IMR-90 (cell line): ENCODE data around the gene NRARP. TPM values are rescaled to one million over a fixed set of nuclear protein-coding genes. Genes with fewer than 3 reads are reported as not detected.
A peak's percentile ranks its signal among the peaks of the same experiment; 100 is the strongest.

Experiments
- ATAC-seq: fragments of 200-7000 bp; cut with Tn5 transposase; 2 replicates; pipeline ENCODE4 v1.9.1; 2020; ENCODE audit warnings: low read depth, mild to moderate bottlenecking, moderate library complexity
- BruUV-seq: library from RNA; stranded (reverse); fragments of 400-500 nt; replicated peaks from 2 replicates; lab custom pipeline; 2021; lab: Mats Ljungman, UMichigan
- CTCF ChIA-PET: fragments of 300-600 bp; formaldehyde crosslinking; extraction: SDS; loops from one replicate; lab custom pipeline; 2021; ENCODE audit warnings: antibody characterized with exemption; lab: Yijun Ruan, JAX
- POLR2A ChIA-PET: fragments of 300-600 bp; sonication (Branson Sonifier 250); formaldehyde crosslinking; loops from one replicate; lab custom pipeline; 2022; ENCODE audit warnings: antibody characterized with exemption; ENCODE audit not compliant: unreplicated experiment; lab: Charles Lee
- DNase-seq: peaks from one replicate; pipeline ENCODE4 v3.0.0; 2013
- H2AFZ ChIP-seq: replicated peaks from 2 replicates; pipeline ENCODE3; 2013; ENCODE audit warnings: low read length, mild to moderate bottlenecking; ENCODE audit not compliant: poor library complexity
- H2AK5ac ChIP-seq: 2 replicates; pipeline ENCODE4 v1.6.1; 2013; ENCODE audit warnings: low read depth, low read length, inconsistent platforms
- H2AK9ac ChIP-seq: replicated peaks from 2 replicates; pipeline ENCODE3; 2013; ENCODE audit warnings: mild to moderate bottlenecking, low read depth, low read length, moderate library complexity; ENCODE audit not compliant: poor library complexity
- H2BK120ac ChIP-seq: 2 replicates; pipeline ENCODE4 v1.6.1; 2013; ENCODE audit warnings: low read depth, low read length, inconsistent platforms
- H2BK15ac ChIP-seq: 3 replicates; pipeline ENCODE4 v1.6.1; 2013; ENCODE audit warnings: low read depth, low read length, inconsistent platforms
- H2BK20ac ChIP-seq: 2 replicates; pipeline ENCODE4 v1.6.1; 2013; ENCODE audit warnings: low read depth, mild to moderate bottlenecking, inconsistent platforms, low read length, moderate library complexity
- H2BK5ac ChIP-seq: 2 replicates; pipeline ENCODE4 v1.6.1; 2013; ENCODE audit warnings: mild to moderate bottlenecking, low read depth, low read length, inconsistent platforms; ENCODE audit not compliant: poor library complexity, severe bottlenecking
- H3K14ac ChIP-seq: replicated peaks from 2 replicates; pipeline ENCODE4 v1.6.1; 2013; ENCODE audit warnings: low read depth, low read length, inconsistent platforms
- H3K18ac ChIP-seq: 2 replicates; pipeline ENCODE4 v1.6.1; 2013; ENCODE audit warnings: low read depth, low read length, control low read depth
- H3K23ac ChIP-seq: 2 replicates; pipeline ENCODE4 v1.6.1; 2013; ENCODE audit warnings: low read depth, low read length, inconsistent platforms
- H3K27ac ChIP-seq: 2 replicates; pipeline ENCODE4 v1.5.1; 2013; ENCODE audit warnings: mild to moderate bottlenecking, control low read depth, low read length; ENCODE audit not compliant: insufficient read depth
- H3K27me3 ChIP-seq: 2 replicates; pipeline ENCODE4 v1.6.1; 2013; ENCODE audit warnings: low read length; ENCODE audit not compliant: control insufficient read depth, insufficient read depth
- H3K36me3 ChIP-seq: 2 replicates; pipeline ENCODE4 v1.6.1; 2013; ENCODE audit warnings: low read length, mixed read lengths; ENCODE audit not compliant: control insufficient read depth, insufficient read depth
- H3K4ac ChIP-seq: 2 replicates; pipeline ENCODE4 v1.6.1; 2013; ENCODE audit warnings: low read depth, low read length, inconsistent platforms
- H3K4me1 ChIP-seq: 2 replicates; pipeline ENCODE4 v1.6.1; 2013; ENCODE audit warnings: low read length, mixed read lengths; ENCODE audit not compliant: control insufficient read depth, insufficient read depth
- H3K4me2 ChIP-seq: 2 replicates; pipeline ENCODE4 v1.6.1; 2013; ENCODE audit warnings: low read depth, mild to moderate bottlenecking, control low read depth, low read length, moderate library complexity
- H3K4me3 ChIP-seq: 2 replicates; pipeline ENCODE4 v1.5.1; 2013; ENCODE audit warnings: low read depth, mild to moderate bottlenecking, control low read depth, low read length, moderate library complexity; ENCODE audit not compliant: insufficient read depth
- H3K56ac ChIP-seq: 2 replicates; pipeline ENCODE4 v1.6.1; 2013; ENCODE audit warnings: low read length, inconsistent platforms; ENCODE audit not compliant: insufficient read depth; ENCODE audit errors: extremely low read depth
- H3K79me1 ChIP-seq, 2 experiments: 2 replicates each; pipeline ENCODE4 v1.6.1; 2013; ENCODE audit warnings: low read length in 2 of 2, inconsistent platforms in 1 of 2, low read depth in 1 of 2
- H3K9ac ChIP-seq: 2 replicates; pipeline ENCODE4 v1.6.1; 2013; ENCODE audit warnings: low read depth, low read length, control low read depth
- H3K9me1 ChIP-seq: 2 replicates; pipeline ENCODE4 v1.6.1; 2013; ENCODE audit warnings: low read length, inconsistent platforms; ENCODE audit not compliant: insufficient read depth
- H3K9me3 ChIP-seq: 2 replicates; pipeline ENCODE4 v1.6.1; 2013; ENCODE audit warnings: low read length; ENCODE audit not compliant: control insufficient read depth, insufficient read depth
- H4K20me1 ChIP-seq: 2 replicates; pipeline ENCODE4 v1.6.1; 2013; ENCODE audit warnings: low read length, inconsistent platforms; ENCODE audit not compliant: insufficient read depth
- H4K5ac ChIP-seq: 2 replicates; pipeline ENCODE4 v1.6.1; 2013; ENCODE audit warnings: mild to moderate bottlenecking, low read depth, low read length, control low read depth
- H4K8ac ChIP-seq, 2 experiments: 2 replicates each; pipeline ENCODE4 v1.6.1; 2013; ENCODE audit warnings: low read depth in 2 of 2, low read length in 2 of 2, control low read depth in 1 of 2, inconsistent platforms in 1 of 2
- H4K91ac ChIP-seq: 2 replicates; pipeline ENCODE4 v1.6.1; 2013; ENCODE audit warnings: low read depth, low read length, inconsistent platforms; ENCODE audit not compliant: insufficient read depth
- BHLHE40 ChIP-seq: fragments of 150-350 bp; IDR thresholded peaks from 2 replicates; pipeline ENCODE4 v1.6.1; 2016; ENCODE audit warnings: mild to moderate bottlenecking, low read depth, low read length
- CEBPB ChIP-seq: IDR thresholded peaks from 2 replicates; pipeline ENCODE4 v1.6.1; 2012; ENCODE audit warnings: low read depth, low read length, improper control_type of control experiment
- CHD1 ChIP-seq: IDR thresholded peaks from 2 replicates; pipeline ENCODE4 v1.6.1; 2012; ENCODE audit warnings: low read depth, low read length, improper control_type of control experiment
- FOS ChIP-seq: fragments of 150-350 bp; IDR thresholded peaks from 2 replicates; pipeline ENCODE4 v1.6.1; 2016; ENCODE audit warnings: low read depth, low read length
- MAFK ChIP-seq: IDR thresholded peaks from 2 replicates; pipeline ENCODE4 v1.6.1; 2012; ENCODE audit warnings: low read depth, low read length, improper control_type of control experiment
- MAZ ChIP-seq: IDR thresholded peaks from 2 replicates; pipeline ENCODE4 v1.6.1; 2012; ENCODE audit warnings: low read depth, mild to moderate bottlenecking, low read length, improper control_type of control experiment, moderate library complexity, borderline replicate concordance
- MXI1 ChIP-seq: IDR thresholded peaks from 2 replicates; pipeline ENCODE4 v1.6.1; 2012; ENCODE audit warnings: low read depth, mild to moderate bottlenecking, low read length, moderate library complexity, borderline replicate concordance
- NFE2L2 ChIP-seq: fragments of 150-350 bp; IDR thresholded peaks from 2 replicates; pipeline ENCODE4 v1.6.1; 2016; ENCODE audit warnings: low read depth, mild to moderate bottlenecking, low read length
- POLR2A ChIP-seq: IDR thresholded peaks from 2 replicates; pipeline ENCODE4 v1.6.1; 2012; ENCODE audit warnings: mild to moderate bottlenecking, low read depth, low read length
- RAD21 ChIP-seq: IDR thresholded peaks from 2 replicates; pipeline ENCODE4 v1.6.1; 2012; ENCODE audit warnings: low read length, improper control_type of control experiment
- RCOR1 ChIP-seq: IDR thresholded peaks from 2 replicates; pipeline ENCODE4 v1.6.1; 2012; ENCODE audit warnings: mild to moderate bottlenecking, low read length, improper control_type of control experiment; ENCODE audit not compliant: insufficient replicate concordance
- RFX5 ChIP-seq: IDR thresholded peaks from 2 replicates; pipeline ENCODE4 v1.8.0; 2012; ENCODE audit warnings: low read depth, mild to moderate bottlenecking, low read length, moderate library complexity
- SMC3 ChIP-seq: fragments of 150-350 bp; IDR thresholded peaks from 2 replicates; pipeline ENCODE4 v1.6.1; 2016; ENCODE audit warnings: low read depth, mild to moderate bottlenecking, antibody characterized with exemption, low read length, moderate library complexity
- WGBS, 2 experiments: methylation state at CpG; one replicate each; pipeline versions ENCODE4 v1.1.5 to v1.1.7; 2013; ENCODE audit warnings: missing lambda C conversion rate in 2 of 2; ENCODE audit not compliant: insufficient read length in 1 of 2; ENCODE audit errors: extremely low coverage in 2 of 2; 5-methylcytosine and 5-hydroxymethylcytosine counted together
- dilution Hi-C: fragments of 300-500 bp; cut with HindIII; formaldehyde crosslinking; loops from one replicate; pipeline ENCODE4 v1.14.3; 2018; ENCODE audit warnings: low sequenced_read_pairs; ENCODE audit not compliant: unreplicated experiment
- in situ Hi-C: fragments of 300-500 bp; cut with MboI; formaldehyde crosslinking; loops from 3 replicates; pipeline ENCODE4 v1.14.3; 2019; ENCODE audit warnings: low sequenced_read_pairs, inconsistent platforms, mixed read lengths
- intact Hi-C: fragments of 100-400 bp; cut with micrococcal nuclease; formaldehyde crosslinking; loops from 2 replicates; pipeline ENCODE4 v1.10.0; 2022
- polyA plus RNA-seq, 3 experiments: library from polyadenylated mRNA; depleted of rRNA; stranded (reverse); fragments of >200 nt; gene quantifications; 2 replicates each; pipeline ENCODE4 v1.2.3, GENCODE V29; 2012; ENCODE audit warnings: low replicate concordance in 1 of 3
- total RNA-seq: library from RNA; depleted of rRNA; stranded (reverse); fragments of >200 nt; gene quantifications from 2 replicates; pipeline ENCODE4 v1.2.3, GENCODE V29; 2012
- TF ChIP-seq, protein P1 (sequence below): fragments of 150-350 bp; IDR thresholded peaks from 2 replicates; pipeline ENCODE4 v1.6.1; 2016; ENCODE audit warnings: low read depth, mild to moderate bottlenecking, low read length, moderate library complexity, borderline replicate concordance
- TF ChIP-seq, protein P2 (sequence below): conservative IDR thresholded peaks from 2 replicates; pipeline ENCODE4 v1.5.1; 2012; ENCODE audit warnings: mild to moderate bottlenecking, low read depth, low read length, improper control_type of control experiment
- TF ChIP-seq, protein P3 (sequence below): fragments of 150-350 bp; IDR thresholded peaks from 2 replicates; pipeline ENCODE4 v1.6.1; 2017; ENCODE audit warnings: mild to moderate bottlenecking, antibody characterized with exemption, low read length, low read depth

Gene NRARP
- total and polyA plus RNA-seq, 2 of the 4 experiments (the other 2 are of a cell fraction): 0.15 TPM; not detected in 1

- H4K8ac ChIP-seq: no peak overlapping the region
- no TSS peak for BruUV-seq
- no peak overlapping the region for H3K4me2 ChIP-seq
- no peak for ATAC-seq
- POLR2A ChIA-PET: interaction anchor here (0.6 kb wide), 1 partner anchor 18 kb away, joined by 7 read pairs; no protein-coding TSS in a partner anchor
- H2BK15ac ChIP-seq: no peak overlapping the region
- H4K20me1 ChIP-seq: peaks cover 25% of the 10 kb centered on the region
- H2BK120ac ChIP-seq: no peak overlapping the region
- H3K56ac ChIP-seq: no peak overlapping the region
- in situ Hi-C loops: no loop called here
- peaks cover 12% of the 10 kb centered on the region for H3K4me1 ChIP-seq
- intact Hi-C loops: no loop called here
- no peak overlapping the region for H3K27ac ChIP-seq
- no peak overlapping the region for H3K14ac ChIP-seq
- H2BK5ac ChIP-seq: no peak overlapping the region
- H3K9me1 ChIP-seq: peaks cover 14% of the 10 kb centered on the region
- no peaks in the 10 kb centered on the region for H3K27me3 ChIP-seq
- TF ChIP-seq MAZ: no peak
- TF ChIP-seq, protein P1, sequence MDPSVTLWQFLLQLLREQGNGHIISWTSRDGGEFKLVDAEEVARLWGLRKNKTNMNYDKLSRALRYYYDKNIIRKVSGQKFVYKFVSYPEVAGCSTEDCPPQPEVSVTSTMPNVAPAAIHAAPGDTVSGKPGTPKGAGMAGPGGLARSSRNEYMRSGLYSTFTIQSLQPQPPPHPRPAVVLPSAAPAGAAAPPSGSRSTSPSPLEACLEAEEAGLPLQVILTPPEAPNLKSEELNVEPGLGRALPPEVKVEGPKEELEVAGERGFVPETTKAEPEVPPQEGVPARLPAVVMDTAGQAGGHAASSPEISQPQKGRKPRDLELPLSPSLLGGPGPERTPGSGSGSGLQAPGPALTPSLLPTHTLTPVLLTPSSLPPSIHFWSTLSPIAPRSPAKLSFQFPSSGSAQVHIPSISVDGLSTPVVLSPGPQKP: no peak
- no peak for TF ChIP-seq RCOR1
- TF ChIP-seq CHD1: no peak
- TF ChIP-seq MAFK: no peak
- no peak for TF ChIP-seq FOS
- TF ChIP-seq, protein P2, sequence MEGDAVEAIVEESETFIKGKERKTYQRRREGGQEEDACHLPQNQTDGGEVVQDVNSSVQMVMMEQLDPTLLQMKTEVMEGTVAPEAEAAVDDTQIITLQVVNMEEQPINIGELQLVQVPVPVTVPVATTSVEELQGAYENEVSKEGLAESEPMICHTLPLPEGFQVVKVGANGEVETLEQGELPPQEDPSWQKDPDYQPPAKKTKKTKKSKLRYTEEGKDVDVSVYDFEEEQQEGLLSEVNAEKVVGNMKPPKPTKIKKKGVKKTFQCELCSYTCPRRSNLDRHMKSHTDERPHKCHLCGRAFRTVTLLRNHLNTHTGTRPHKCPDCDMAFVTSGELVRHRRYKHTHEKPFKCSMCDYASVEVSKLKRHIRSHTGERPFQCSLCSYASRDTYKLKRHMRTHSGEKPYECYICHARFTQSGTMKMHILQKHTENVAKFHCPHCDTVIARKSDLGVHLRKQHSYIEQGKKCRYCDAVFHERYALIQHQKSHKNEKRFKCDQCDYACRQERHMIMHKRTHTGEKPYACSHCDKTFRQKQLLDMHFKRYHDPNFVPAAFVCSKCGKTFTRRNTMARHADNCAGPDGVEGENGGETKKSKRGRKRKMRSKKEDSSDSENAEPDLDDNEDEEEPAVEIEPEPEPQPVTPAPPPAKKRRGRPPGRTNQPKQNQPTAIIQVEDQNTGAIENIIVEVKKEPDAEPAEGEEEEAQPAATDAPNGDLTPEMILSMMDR: no peak
- no peak for TF ChIP-seq RAD21
- no peak for TF ChIP-seq BHLHE40
- TF ChIP-seq RFX5: no peak
- TF ChIP-seq NFE2L2: no peak
- TF ChIP-seq POLR2A: no peak
- no peak for TF ChIP-seq CEBPB
- TF ChIP-seq MXI1: no peak
- TF ChIP-seq SMC3: no peak
- TF ChIP-seq, protein P3, sequence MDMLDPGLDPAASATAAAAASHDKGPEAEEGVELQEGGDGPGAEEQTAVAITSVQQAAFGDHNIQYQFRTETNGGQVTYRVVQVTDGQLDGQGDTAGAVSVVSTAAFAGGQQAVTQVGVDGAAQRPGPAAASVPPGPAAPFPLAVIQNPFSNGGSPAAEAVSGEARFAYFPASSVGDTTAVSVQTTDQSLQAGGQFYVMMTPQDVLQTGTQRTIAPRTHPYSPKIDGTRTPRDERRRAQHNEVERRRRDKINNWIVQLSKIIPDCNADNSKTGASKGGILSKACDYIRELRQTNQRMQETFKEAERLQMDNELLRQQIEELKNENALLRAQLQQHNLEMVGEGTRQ: no peak
- H2AK5ac ChIP-seq: no peak overlapping the region
- H3K9ac ChIP-seq: no peak overlapping the region
- H3K4me3 ChIP-seq: no peak overlapping the region
- no peak overlapping the region for H3K23ac ChIP-seq
- no peak for DNase-seq
- dilution Hi-C loops: no loop called here
- CTCF ChIA-PET: interaction anchor here (0.6 kb wide), 1 partner anchor 451 kb away, joined by 4 read pairs; no protein-coding TSS in a partner anchor
- WGBS, 2 experiments: 88% methylated on average over 6 of the region's 15 CpGs; no CpG with 5 or more reads in 1 of the 2 experiments
- peaks cover 13 to 53% of the 10 kb centered on the region in 2 experiments; a peak in 3 of 4 replicates for H3K79me1 ChIP-seq
- no peak overlapping the region for H2AFZ ChIP-seq
- no peak overlapping the region for H3K18ac ChIP-seq
- no peak overlapping the region for H2BK20ac ChIP-seq
- H4K5ac ChIP-seq: no peak overlapping the region
- no peak overlapping the region for H3K4ac ChIP-seq
- H3K9me3 ChIP-seq: no peaks in the 10 kb centered on the region
- peaks cover 55% of the 10 kb centered on the region for H3K36me3 ChIP-seq
- H4K91ac ChIP-seq: no peak overlapping the region
- H2AK9ac ChIP-seq: peak overlapping the region; percentile 26
These were observed 35.9 kb downstream of the NRARP start for GRCh38 chr9:137266162-137266527.
